NCI-H1436 (cell line): ENCODE results near the gene ANKRD44.

ENCODE experiments used
- DNase-seq: peaks from one replicate; lab custom pipeline; 2025; lab: John Stamatoyannopoulos, UW

The ANKRD44 gene

DNA sequence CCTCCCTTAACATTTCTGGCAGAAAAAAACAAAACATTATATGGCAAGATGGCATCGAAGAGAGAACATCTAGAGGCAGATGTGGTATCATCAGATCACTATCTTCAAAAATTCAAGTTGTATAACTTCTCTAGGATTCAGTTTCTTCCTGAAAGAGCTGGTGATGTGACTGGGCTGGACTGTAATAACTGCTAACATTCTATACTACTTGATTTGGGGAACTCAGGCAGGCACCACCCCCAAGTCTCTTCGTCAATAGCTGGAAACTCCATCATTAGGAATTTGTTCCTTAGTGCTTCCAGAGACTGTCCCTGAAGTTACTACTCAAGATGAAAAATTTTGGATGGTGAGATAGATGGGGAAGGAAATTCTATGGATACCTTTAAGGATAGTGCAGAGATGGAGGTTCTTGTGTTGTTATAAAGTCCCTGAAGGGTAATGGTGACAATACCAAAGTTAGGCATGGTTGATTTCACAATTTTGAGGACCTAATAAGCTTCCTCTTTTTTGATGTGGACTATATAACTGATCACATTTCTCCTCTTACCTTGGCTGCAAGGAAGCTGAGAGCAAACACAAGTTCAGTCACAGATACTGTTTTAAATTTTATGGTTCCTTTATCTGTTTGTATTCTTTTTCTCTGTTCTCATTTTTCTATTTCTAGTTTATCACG, 324.9 kb downstream of the ANKRD44 start:
- DNase-seq: no peak

- DNase-seq: no peak
These were observed 325.7 kb downstream of the ANKRD44 start for GRCh38 chr2:196984903-196985302.

- no peak for DNase-seq
These were observed 326.6 kb downstream of the ANKRD44 start for GRCh38 chr2:196983934-196984333.

GRCh38 chr2:196980473-196980872, 330.1 kb downstream of the ANKRD44 start:
- peak; percentile 26 for DNase-seq

DNA sequence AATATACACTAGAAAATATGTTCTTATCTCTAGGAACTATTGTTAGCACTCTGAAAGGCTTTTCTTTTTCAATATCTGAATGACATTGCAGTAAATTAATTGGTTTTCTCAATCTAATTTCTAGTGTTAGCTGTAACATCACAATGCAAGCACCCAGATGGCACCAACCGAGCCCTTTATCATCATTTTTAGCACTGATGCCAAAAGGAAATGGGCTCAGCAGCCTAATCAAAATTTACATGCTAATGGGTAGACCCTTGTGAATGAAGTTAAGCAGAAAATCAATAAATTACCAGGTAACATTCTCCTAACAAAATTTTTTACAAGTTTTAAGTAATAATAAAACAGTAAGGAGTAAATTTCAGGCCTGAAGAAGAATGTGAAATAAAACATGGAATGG, 330.6 kb downstream of the ANKRD44 start:
- DNase-seq: no peak

DNA sequence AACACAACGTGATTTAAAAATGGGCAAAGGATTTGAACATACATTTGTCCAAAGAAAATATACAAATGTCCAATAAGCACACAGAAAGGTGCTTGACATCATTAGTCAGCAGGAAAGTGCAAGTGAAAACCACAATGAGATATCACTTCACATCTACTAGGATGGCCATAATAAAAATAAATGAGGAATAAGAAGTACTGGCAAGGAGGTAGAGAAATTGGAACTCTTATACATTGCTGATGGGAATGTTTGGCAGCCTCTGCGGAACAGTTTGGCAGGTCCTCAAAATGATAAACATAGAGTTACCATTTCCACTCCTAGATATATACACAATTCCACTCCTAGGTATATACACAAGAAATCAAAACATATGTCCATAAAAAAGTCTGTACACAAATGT, 333.1 kb downstream of the ANKRD44 start:
- DNase-seq: no peak

DNA sequence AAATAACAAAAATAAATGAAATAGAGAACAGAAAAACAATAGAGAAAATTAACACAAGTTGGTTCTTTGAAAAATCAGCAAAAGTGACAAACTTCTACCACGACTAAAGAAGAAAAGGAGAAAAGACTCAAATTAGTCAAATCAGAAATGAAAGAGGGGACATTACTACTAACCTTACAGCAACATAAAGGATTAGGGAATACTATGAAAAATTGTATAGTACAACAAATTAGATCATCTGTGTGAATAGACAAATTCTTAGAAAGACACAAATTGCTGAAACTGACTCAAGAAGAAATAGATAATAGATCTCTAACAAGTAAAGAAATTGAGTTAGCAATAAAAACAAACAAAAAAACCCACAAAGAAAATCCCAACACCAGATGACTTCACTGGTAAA, 335.6 kb downstream of the ANKRD44 start:
- DNase-seq: no peak

GRCh38 chr2:196971574-196972279, 338.9 kb downstream of the ANKRD44 start:
- DNase-seq: no peak

DNA sequence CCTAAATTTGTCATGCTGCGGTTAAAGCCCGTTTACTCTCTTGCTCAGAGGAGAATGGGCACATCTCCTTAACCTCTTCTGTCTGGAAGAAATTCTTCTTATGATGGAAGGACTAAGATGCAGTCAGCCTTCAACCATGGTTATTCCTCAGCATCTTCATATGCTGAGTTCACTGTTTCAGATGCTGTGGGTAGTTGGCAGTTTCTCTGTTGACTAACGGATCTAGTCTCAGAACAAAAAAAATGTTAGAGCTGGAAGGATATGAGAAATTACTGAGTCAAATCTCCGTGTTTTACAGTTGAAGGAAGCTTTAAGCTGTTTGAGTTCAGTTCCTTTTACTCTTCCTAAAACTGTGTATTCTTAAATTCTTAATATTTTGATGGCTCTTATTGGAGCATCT, 340.5 kb downstream of the ANKRD44 start:
- no peak for DNase-seq

GRCh38 chr2:196968516-196968915, 342.1 kb downstream of the ANKRD44 start:
- DNase-seq: no peak

DNA sequence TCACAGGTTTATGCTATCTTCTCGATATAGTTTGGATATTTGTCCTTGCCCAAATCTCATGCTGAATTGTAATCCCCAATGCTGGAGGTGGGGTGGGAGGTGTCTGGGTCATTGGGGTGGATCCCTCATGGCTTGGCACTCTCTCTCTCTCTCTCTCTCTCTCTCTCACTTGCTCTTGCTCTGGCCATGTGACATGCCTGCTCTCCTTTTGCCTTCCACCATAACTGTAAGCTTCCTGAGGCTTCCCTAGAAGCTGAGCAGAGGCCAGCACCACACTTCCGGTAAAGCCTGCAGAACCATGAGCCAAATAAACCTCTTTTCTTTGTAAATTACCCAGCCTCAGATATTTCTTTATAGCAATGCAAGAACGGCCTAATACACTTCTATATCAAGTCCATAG, 342.8 kb downstream of the ANKRD44 start:
- no peak for DNase-seq

- no peak for DNase-seq
These were observed 343.5 kb downstream of the ANKRD44 start for GRCh38 chr2:196967116-196967515.

DNA sequence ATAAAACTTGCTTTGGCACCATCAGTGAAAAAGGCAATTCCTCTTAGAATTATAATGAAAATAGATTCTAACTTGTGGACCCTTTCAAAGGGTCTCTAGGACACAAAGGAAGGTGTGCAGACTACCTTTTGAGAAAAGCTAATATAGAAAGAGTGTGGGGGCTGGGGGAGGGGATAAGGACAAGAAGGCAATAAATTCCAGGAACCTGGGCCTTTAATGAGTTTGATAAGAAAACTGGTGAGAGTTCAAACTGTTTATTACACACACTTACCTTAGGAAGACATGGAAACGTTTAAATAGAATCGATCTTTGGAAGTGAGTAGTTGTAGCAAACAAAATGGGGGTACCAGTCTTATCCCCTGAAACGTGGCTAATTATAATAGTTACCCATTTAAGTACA, 344.5 kb downstream of the ANKRD44 start:
- no peak for DNase-seq

- DNase-seq: no peak
These were observed 344.9 kb downstream of the ANKRD44 start for GRCh38 chr2:196965651-196966050.

GRCh38 chr2:196963961-196964360, 346.6 kb downstream of the ANKRD44 start:
- no peak for DNase-seq

DNA sequence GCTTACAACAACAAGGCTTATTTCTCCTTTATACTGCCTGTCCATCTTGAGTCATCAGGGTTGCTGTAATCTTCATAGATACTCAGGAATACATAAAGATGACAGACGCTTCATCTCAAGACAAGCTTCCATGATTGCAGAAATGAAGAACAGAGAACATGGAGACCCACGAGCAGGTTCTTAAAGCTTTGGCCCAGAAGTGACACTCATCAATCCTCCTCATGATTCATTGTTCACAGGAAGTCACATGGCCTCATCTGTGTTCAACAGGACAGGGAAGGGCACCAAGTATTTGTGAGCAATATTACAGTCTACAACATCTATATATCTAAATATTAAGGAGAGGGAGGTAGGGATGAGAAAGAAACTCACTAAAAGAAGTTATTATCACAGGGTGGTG, 347.5 kb downstream of the ANKRD44 start:
- DNase-seq: no peak

DNA sequence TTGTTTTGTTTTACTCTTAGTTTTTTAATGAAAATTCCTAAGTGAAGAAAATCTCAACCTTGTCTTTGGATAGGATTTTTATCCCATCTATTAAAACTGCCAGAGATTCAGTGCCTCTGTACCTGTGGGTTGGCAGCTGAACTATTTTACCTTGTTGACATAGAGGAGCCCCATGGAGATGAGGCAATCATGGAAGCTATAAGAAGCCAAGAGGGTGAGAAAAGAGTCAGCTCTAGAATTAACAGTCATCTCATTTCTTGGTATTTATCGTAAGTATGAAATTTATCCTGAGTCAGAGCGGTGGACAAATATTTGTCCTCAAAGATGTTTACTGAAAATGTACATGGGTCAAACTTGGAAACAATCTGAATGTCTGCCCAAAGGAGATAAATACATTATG, 348.3 kb downstream of the ANKRD44 start:
- no peak for DNase-seq

DNA sequence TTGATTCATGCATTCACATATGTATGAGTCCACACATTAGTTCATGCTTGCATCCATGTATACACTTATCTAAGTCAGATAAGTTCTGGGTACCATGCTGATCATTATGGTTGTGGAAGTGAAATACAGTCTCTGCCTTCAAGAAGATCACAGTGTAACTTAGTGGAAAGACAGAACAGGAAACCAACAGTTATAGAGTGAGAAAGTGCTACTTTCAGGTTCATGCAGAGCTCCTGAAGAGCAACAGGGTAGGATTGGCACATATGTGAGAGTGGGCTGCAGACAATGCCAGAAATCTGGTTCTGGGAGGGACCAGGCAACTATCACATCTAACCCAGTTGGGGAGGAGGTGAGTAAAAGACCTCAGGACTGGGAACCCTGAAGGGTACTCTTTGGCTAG, 348.7 kb downstream of the ANKRD44 start:
- no peak for DNase-seq

- no peak for DNase-seq
These were observed 350.7 kb downstream of the ANKRD44 start for GRCh38 chr2:196959734-196960338.

- DNase-seq: no peak
These were observed 351.3 kb downstream of the ANKRD44 start for GRCh38 chr2:196959281-196959680.

DNA sequence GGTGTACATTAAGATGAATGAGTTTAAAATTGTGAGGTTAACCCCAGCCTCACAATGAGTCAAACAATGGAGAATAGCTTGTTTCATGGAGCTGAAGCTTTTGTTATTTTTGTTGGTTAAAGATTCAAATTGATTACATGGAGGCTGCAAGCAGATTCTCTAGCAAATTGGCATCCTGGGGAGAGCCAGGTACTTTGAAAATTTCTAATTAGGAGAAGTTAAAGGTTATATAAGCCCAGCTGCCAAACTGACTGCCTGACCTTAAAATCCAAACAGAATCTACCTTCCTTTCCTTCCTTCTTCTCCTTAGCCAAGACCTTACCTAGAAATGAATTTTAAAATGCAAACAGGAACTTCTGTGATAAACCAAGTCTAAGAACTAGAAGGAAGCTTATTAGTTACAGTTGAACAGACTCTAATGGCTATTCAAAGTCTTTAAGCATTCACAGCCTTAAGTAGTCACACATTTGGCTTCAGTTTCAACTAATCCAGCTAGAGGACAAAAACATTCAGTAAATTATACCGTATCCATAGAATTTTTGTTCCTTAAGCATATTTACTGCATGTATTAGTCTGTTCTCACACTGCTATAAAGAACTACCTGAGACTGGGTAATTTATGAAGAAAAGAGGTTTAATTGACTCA, 352.6 kb downstream of the ANKRD44 start:
- no peak for DNase-seq

- DNase-seq: no peak
These were observed 353.1 kb downstream of the ANKRD44 start for GRCh38 chr2:196957442-196957841.

- DNase-seq: no peak
These were observed 354.5 kb downstream of the ANKRD44 start for GRCh38 chr2:196956069-196956468.
